ENCODE measurements around the gene RNF220.

Gene RNF220

DNA sequence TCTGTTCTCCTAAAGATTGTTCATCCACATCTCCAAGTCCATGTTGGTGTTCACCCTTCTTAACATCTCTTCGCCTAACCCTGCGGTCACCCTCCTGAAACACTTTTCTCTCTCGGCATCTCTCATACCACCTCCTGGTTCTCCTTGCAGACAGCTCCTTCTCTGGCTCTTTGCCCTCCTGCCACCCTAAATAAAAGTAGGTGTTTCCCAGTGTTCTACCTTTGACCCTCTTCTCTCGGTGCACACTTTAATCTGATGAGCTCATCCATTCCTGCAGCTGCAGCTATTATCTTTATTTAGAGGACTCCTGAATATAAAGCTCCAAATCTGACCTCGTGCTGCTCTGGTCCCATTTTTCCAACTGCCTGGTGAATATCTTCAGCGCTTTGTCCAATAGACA, 142.3 kb downstream of the RNF220 start:
- H3K27ac ChIP-seq (ENCODE audit: low read depth, low read length), result no peak overlapping the region
- no peaks in the 10 kb centered on the region for H3K4me1 ChIP-seq (ENCODE audit: control insufficient read depth, low read length)
- no peak for TF ChIP-seq EZH2phosphoT487 (IDR thresholded peaks at IDR 0.05; ENCODE audit: borderline replicate concordance, low read length)
- TF ChIP-seq, protein P1, sequence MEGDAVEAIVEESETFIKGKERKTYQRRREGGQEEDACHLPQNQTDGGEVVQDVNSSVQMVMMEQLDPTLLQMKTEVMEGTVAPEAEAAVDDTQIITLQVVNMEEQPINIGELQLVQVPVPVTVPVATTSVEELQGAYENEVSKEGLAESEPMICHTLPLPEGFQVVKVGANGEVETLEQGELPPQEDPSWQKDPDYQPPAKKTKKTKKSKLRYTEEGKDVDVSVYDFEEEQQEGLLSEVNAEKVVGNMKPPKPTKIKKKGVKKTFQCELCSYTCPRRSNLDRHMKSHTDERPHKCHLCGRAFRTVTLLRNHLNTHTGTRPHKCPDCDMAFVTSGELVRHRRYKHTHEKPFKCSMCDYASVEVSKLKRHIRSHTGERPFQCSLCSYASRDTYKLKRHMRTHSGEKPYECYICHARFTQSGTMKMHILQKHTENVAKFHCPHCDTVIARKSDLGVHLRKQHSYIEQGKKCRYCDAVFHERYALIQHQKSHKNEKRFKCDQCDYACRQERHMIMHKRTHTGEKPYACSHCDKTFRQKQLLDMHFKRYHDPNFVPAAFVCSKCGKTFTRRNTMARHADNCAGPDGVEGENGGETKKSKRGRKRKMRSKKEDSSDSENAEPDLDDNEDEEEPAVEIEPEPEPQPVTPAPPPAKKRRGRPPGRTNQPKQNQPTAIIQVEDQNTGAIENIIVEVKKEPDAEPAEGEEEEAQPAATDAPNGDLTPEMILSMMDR (IDR thresholded peaks at IDR 0.05; ENCODE audit: low read depth, low read length, poor library complexity, severe bottlenecking), result no peak
- no peaks in the 10 kb centered on the region for H3K79me2 ChIP-seq (ENCODE audit: control insufficient read depth, low read length)
- H4K20me1 ChIP-seq (ENCODE audit: control insufficient read depth, insufficient read depth, low read depth, low read length), result no peaks in the 10 kb centered on the region
- H3K27me3 ChIP-seq (ENCODE audit: control insufficient read depth, low read length), result peaks cover 2% of the 10 kb centered on the region; the same call in 1 of the 2 replicates
- H3K36me3 ChIP-seq (ENCODE audit: control insufficient read depth, low read length), result no peaks in the 10 kb centered on the region
- H3K9me2 ChIP-seq (replicated peaks; ENCODE audit: control insufficient read depth, low read length), result no peaks in the 10 kb centered on the region
- no peak overlapping the region for H3K4me3 ChIP-seq (ENCODE audit: low read length)
- H3K4me2 ChIP-seq (ENCODE audit: low read length), result no peak overlapping the region
- no peaks in the 10 kb centered on the region for H3K9me3 ChIP-seq (ENCODE audit: control insufficient read depth, insufficient read depth, low read length)
- no peaks in the 10 kb centered on the region for H3F3A ChIP-seq (ENCODE audit: control insufficient read depth, insufficient read depth)

DNA sequence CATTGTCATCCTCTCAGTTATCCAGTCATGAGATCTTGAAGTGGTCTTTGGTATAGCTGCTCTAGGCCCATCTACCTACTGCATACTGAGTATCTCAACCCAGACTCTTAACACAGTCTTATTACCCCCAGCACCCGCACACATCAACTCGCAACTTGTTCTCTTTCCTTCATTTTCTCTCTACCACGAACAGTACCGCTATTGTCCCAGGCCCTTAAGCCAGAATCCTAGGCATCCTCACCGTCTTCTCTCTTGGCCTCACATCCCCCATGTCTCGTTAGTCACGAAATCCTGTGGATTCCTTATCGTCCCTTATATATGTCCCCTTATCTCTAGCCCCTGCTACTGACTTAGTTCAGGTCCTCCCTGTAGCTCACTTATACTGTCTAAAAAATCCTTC, 142.8 kb downstream of the RNF220 start:
- Histone ChIP-seq H3K4me2 (ENCODE audit: low read length) (no peak overlapping the region), H3K4me1 (ENCODE audit: control insufficient read depth, low read length) (no peaks in the 10 kb centered on the region), H3K9me3 (ENCODE audit: control insufficient read depth, insufficient read depth, low read length) (no peaks in the 10 kb centered on the region), H3K27ac (ENCODE audit: low read depth, low read length) (no peak overlapping the region), H3K4me3 (ENCODE audit: low read length) (no peak overlapping the region), H3K79me2 (ENCODE audit: control insufficient read depth, low read length) (no peaks in the 10 kb centered on the region), H3K36me3 (ENCODE audit: control insufficient read depth, low read length) (no peaks in the 10 kb centered on the region), H3K27me3 (ENCODE audit: control insufficient read depth, low read length) (peaks cover 2% of the 10 kb centered on the region; the same call in 1 of the 2 replicates), H3F3A (ENCODE audit: control insufficient read depth, insufficient read depth) (no peaks in the 10 kb centered on the region), H4K20me1 (ENCODE audit: control insufficient read depth, insufficient read depth, low read depth, low read length) (no peaks in the 10 kb centered on the region), H3K9me2 (replicated peaks; ENCODE audit: control insufficient read depth, low read length) (no peaks in the 10 kb centered on the region)
- no peak for TF ChIP-seq EZH2phosphoT487 (IDR thresholded peaks at IDR 0.05; ENCODE audit: borderline replicate concordance, low read length)
- TF ChIP-seq, protein P1 (IDR thresholded peaks at IDR 0.05; ENCODE audit: low read depth, low read length, poor library complexity, severe bottlenecking), result no peak

DNA sequence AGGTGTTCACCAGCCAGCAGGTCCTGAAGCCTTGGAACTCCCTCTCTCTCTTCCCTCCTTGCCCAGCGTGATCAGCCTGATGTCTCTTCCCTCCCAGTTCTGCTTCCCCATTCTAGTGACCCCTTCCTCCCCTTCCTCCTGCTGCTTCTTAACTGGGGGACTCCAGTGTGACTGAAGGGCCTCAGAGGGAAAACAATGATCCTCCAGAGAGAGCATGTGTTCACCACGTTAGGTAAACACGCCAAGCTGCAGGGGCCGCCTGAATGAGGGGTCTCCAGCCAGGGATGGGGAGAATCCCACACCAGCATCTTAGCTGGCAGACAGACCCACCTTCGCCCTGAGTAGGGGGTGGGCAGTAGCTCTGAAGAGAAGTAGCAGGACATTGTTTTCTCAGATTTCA, 144.5 kb downstream of the RNF220 start:
- peaks cover 2% of the 10 kb centered on the region; the same call in 1 of the 2 replicates for H3K27me3 ChIP-seq (ENCODE audit: control insufficient read depth, low read length)

DNA sequence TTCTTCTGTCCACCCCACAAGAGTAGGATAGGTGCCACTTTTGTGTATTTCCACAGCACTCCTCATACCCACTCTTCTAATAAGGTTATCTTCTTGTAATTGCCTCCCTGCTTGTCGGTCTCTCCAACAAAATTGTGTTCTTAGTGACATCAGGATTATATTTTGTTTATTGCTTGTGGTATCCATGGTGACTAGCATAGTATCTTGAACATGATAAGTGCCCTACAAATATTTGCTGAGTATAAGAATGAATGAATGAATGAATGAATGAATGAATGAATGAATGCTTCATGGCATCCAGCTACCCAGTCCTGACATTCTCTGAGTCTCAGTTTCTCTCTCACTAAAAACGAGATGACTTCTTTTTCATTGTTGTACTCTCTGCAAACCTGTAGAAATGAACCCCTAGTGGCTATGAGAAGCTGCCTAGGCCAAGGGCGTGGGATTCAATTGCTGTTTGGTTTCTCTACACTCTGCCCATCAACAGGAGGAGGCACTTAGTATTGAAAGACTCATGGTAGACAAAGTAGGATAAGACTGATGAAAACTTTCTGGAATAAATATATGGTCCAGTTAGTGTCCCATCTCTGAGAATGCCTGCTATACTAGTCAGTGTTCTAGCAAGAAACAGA, 148.2 kb downstream of the RNF220 start:
- Histone ChIP-seq H3K9me3 (ENCODE audit: control insufficient read depth, insufficient read depth, low read length) (no peaks in the 10 kb centered on the region), H3K4me1 (ENCODE audit: control insufficient read depth, low read length) (no peaks in the 10 kb centered on the region), H3K4me2 (ENCODE audit: low read length) (no peak overlapping the region), H3K79me2 (ENCODE audit: control insufficient read depth, low read length) (no peaks in the 10 kb centered on the region), H4K20me1 (ENCODE audit: control insufficient read depth, insufficient read depth, low read depth, low read length) (no peaks in the 10 kb centered on the region), H3K4me3 (ENCODE audit: low read length) (no peak overlapping the region), H3K27me3 (ENCODE audit: control insufficient read depth, low read length) (peaks cover 7% of the 10 kb centered on the region; the same call in 1 of the 2 replicates), H3F3A (ENCODE audit: control insufficient read depth, insufficient read depth) (no peaks in the 10 kb centered on the region), H3K36me3 (ENCODE audit: control insufficient read depth, low read length) (no peaks in the 10 kb centered on the region), H3K27ac (ENCODE audit: low read depth, low read length) (no peak overlapping the region), H3K9me2 (replicated peaks; ENCODE audit: control insufficient read depth, low read length) (no peaks in the 10 kb centered on the region)
- TF ChIP-seq, protein P1 (IDR thresholded peaks at IDR 0.05; ENCODE audit: low read depth, low read length, poor library complexity, severe bottlenecking), result no peak
- no peak for TF ChIP-seq EZH2phosphoT487 (IDR thresholded peaks at IDR 0.05; ENCODE audit: borderline replicate concordance, low read length)

More for the DNA sequence above, 144.5 kb downstream of the RNF220 start:
- Histone ChIP-seq H4K20me1 (ENCODE audit: control insufficient read depth, insufficient read depth, low read depth, low read length) (no peaks in the 10 kb centered on the region), H3K36me3 (ENCODE audit: control insufficient read depth, low read length) (no peaks in the 10 kb centered on the region), H3F3A (ENCODE audit: control insufficient read depth, insufficient read depth) (no peaks in the 10 kb centered on the region), H3K9me3 (ENCODE audit: control insufficient read depth, insufficient read depth, low read length) (no peaks in the 10 kb centered on the region), H3K79me2 (ENCODE audit: control insufficient read depth, low read length) (no peaks in the 10 kb centered on the region), H3K4me3 (ENCODE audit: low read length) (no peak overlapping the region), H3K9me2 (replicated peaks; ENCODE audit: control insufficient read depth, low read length) (no peaks in the 10 kb centered on the region), H3K27ac (ENCODE audit: low read depth, low read length) (no peak overlapping the region), H3K4me1 (ENCODE audit: control insufficient read depth, low read length) (no peaks in the 10 kb centered on the region), H3K4me2 (ENCODE audit: low read length) (no peak overlapping the region)
- TF ChIP-seq EZH2phosphoT487 (IDR thresholded peaks at IDR 0.05; ENCODE audit: borderline replicate concordance, low read length), result no peak
